Stimulated activated CD8-positive, alpha-beta memory T cell treated with anti-CD3 and anti-CD28 coated beads, Interleukin-15, amount 100 ng/mL, for 24 hours (primary cell): Measurements from ENCODE around the gene HOXA3.

Experiments used
- DNase-seq: peaks from one replicate; pipeline ENCODE4 v3.0.0-alpha.2; 2020; ENCODE audit warnings: low read depth

Gene HOXA3

GRCh38 chr7:27088002-27088922 is 64.1 kb downstream of the HOXA3 start:
- DNase-seq, result no peak

GRCh38 chr7:27083646-27084045 is 68.7 kb downstream of the HOXA3 start:
- DNase-seq, result no peak

GRCh38 chr7:27082171-27082570 is 70.2 kb downstream of the HOXA3 start:
- DNase-seq, result no peak

DNA sequence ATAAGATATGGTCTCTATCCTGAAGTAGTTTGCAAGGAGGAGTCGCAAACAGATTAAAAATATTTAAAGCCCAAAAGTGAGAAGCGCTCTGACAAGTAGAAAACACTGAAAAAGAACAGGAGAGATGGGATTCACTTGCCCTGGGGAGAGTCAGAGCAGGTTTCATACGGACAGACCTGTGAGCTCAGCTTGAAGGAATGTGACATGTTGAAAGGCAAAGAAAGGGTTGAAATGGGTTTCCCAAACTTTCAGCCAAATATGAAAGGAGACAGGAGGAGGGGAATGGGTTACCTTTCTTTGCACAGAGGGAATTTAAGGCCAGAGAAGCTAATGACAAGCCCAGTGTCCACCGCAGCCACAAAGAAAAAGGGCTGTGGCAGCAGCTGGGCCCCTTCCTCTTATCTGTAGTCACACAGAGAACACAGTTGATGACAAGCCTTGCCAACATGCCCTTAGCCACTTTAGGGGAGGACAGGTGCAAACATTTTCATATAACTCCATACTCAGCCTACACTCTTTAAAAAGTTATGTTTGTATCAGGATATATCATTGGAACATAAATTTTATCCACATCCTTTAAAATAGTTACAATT is 71.4 kb downstream of the HOXA3 start:
- DNase-seq, result no peak

GRCh38 chr7:27079234-27079975 is 73.0 kb downstream of the HOXA3 start:
- DNase-seq, result no peak

GRCh38 chr7:27078616-27079233 is 73.7 kb downstream of the HOXA3 start:
- no peak for DNase-seq

DNA sequence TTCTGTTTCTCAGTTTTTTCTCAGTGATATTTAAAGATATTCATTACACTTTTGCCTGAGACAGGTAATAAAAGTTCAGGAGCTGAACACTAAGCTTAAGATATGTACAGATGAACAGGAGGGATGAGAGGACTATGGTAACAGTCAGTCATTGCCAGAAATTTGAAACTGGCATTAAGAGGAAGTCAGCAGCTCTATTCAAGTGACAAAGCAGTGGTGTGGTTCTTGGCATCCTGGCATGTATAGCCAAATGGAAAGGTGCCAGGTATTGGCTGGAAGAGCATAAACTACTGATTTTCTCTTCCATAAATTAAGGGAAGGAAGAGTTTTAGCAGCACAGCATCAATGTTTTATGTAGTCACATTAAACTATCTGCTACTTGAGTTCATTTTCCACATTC is 79.3 kb downstream of the HOXA3 start:
- no peak for DNase-seq

DNA sequence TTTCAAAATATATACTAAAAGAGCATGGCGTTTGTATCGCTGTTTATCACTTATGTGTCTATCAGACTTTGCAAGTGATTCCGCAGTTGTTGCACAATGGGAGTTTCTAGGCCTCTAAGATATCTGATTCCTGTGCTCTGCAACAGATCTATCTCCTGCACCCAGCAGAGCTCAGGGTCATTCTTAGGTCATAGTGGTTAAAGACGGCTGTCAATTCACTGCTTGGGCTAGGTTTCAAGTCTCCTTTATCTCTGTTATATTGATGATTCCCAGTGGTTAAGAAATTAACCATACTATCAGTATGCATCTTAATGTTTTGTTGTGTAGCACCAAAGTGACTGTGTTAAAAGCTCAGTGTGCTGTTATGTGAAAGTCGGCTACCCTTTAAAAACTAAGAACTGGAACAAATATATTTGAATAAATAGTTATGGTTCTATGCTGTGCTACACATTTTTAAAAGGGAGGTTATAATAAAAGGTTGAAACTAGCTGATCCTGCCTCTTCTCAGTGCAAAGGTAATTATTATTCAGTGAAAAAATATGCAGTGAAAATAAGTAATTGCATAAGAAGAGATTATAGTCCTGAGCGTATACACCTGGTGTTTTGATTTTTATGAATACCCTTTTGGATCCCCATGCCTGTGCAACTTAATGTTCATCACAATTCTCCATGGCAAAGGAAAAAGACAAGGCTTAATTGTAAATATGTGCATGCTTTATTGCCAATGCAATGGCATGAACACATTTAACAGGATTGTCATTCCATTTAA is 80.6 kb downstream of the HOXA3 start:
- no peak for DNase-seq

DNA sequence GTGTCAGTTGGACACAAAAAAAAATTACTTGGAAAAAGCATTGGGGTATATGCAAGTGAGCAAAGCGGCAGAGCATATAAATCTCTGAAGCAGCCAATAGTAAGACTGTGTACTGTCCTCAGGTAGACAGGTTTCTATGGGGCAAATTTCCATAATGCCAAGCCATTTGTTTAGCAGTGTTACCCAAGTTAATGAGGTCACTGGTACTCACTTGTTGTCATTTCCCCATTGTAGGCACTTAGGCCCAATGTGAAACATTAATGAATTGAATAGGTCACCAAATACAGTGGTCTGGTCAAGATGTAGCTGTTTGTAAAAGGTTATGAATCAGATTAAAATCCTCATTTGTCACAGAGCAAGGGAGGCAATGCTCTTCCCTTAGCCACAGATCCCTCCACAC is 84.1 kb downstream of the HOXA3 start:
- no peak for DNase-seq

DNA sequence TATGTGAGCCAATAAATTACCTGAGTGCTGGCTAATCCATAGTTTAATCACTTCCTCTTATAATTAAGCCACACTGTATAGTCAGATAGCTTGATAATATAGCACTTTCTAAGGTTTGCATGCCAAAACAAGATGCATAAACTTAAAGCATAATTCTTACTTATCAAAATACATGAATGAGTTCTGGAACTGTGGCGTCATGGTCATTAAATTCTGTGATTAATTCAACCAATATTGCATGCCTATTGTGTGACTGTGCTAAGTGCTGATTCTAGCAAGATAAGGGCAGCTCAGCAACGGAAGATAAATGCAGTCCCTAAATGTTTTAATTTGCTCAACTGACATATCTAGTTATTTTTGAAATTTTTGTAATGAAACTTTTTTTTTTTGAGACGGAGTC is 86.2 kb downstream of the HOXA3 start:
- DNase-seq, result no peak

DNA sequence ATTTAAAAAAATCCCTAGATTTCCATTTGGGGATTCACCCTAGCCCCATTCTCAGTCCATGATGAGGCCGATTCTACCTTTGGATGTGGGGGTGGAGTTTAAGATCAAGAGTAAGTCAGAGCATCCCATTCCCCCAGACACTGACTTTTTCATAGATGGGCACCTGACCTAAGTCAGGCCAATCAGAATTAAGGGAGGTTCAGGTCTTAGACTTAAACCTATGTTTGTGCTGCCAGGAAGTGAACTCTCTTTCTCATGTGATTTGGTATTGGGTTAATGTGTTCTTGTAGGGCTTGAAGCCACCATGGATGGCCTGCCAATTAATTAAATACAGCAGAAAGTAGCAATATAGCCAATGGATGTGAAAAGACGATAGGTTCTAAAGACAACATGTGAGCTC is 86.7 kb downstream of the HOXA3 start:
- DNase-seq, result no peak

DNA sequence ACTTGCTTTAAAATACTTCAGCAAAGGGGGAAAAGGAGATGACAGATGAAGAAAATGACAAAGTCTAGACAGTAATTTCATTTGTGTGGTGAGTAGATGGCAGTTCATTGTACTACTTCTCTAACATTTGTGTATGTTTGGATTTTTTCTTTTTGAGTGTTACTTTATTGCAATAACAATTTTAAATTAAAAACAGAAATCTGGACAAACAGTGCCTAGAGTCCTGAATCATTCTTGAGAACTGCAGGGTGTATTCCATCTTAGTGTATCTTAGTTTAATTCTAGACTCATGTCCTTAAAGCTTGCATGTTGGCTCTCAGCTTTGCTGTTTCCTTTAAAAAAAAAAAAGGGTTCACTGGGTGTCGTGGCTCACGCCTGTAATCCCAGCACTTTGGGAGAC is 87.7 kb downstream of the HOXA3 start:
- DNase-seq, result no peak

- no peak for DNase-seq
Observed at GRCh38 chr7:27064159-27064558, 88.2 kb downstream of the HOXA3 start.

DNA sequence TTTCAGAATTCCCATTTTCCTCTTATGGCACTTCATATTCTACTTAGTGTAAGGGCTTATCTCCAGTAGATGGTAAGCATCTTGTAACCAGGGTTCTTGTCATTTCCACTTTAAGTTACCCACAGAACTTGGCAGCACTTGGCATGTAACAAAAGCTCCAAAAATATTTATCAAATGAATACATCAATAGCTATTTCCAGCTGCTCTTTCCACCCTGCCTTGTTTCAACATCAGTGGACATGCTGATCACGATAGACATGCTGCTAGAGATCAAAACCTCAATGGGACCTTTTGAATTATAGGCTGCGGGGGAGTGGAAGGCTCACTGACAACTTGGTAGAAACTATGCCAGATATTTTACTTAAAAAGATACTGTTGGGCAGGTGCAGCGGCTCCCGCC is 89.4 kb downstream of the HOXA3 start:
- no peak for DNase-seq
